ENCODE measurements around the gene DUSP3. TPM values are rescaled to one million over a fixed set of nuclear protein-coding genes. Genes with fewer than 3 reads are reported as not detected.
A peak's percentile ranks its signal among the peaks of the same experiment; 100 is the strongest.

Gene DUSP3
- total RNA-seq, 1 donor from 2014 or later, result 54.1 TPM

- DNase-seq (ENCODE audit: low spot score) (no peak), ATAC-seq (no peak)
- intact Hi-C loops (cut with DNase I), result loop anchor here (5.0 kb wide), 1 partner anchor 181 kb away; no protein-coding TSS in a partner anchor
Observed at GRCh38 chr17:43753493-43754129, 25.2 kb downstream of the DUSP3 start.

GRCh38 chr17:43750153-43750552 lies 28.6 kb downstream of the DUSP3 start:
- intact Hi-C loops (cut with DNase I), result loop anchor here (5.0 kb wide), 1 partner anchor 178 kb away; no protein-coding TSS in a partner anchor
- DNase-seq (ENCODE audit: low spot score) (no peak), ATAC-seq (no peak)

GRCh38 chr17:43745541-43745940 lies 33.2 kb downstream of the DUSP3 start:
- ATAC-seq (no peak), DNase-seq (ENCODE audit: low spot score) (no peak)
- intact Hi-C loops (cut with DNase I), result no loop called here

- DNase-seq (ENCODE audit: low spot score) (no peak), ATAC-seq (no peak)
- intact Hi-C loops (cut with DNase I), result no loop called here
Observed at GRCh38 chr17:43741636-43742035, 37.1 kb downstream of the DUSP3 start.

GRCh38 chr17:43740541-43740940 lies 38.2 kb downstream of the DUSP3 start:
- intact Hi-C loops (cut with DNase I), result no loop called here
- no peak for DNase-seq (ENCODE audit: low spot score)
- ATAC-seq, result no peak

- DNase-seq (ENCODE audit: low spot score) (no peak), ATAC-seq (no peak)
- intact Hi-C loops (cut with DNase I), result no loop called here
Observed at GRCh38 chr17:43737722-43738121, 41.1 kb downstream of the DUSP3 start.

- intact Hi-C loops (cut with DNase I), result no loop called here
- ATAC-seq, result no peak
- DNase-seq (ENCODE audit: low spot score), result no peak
Observed at GRCh38 chr17:43736389-43736788, 42.4 kb downstream of the DUSP3 start.

GRCh38 chr17:43734376-43734775 lies 44.4 kb downstream of the DUSP3 start:
- intact Hi-C loops (cut with DNase I), result no loop called here
- ATAC-seq, result peak; percentile 56

GRCh38 chr17:43733956-43734355 lies 44.8 kb downstream of the DUSP3 start:
- ATAC-seq, result peak; percentile 10
- DNase-seq (ENCODE audit: low spot score), result no peak
- intact Hi-C loops (cut with DNase I), result no loop called here

More at GRCh38 chr17:43734376-43734775, 44.4 kb downstream of the DUSP3 start:
- DNase-seq (ENCODE audit: low spot score), result no peak

GRCh38 chr17:43732958-43733357 lies 45.8 kb downstream of the DUSP3 start:
- intact Hi-C loops (cut with DNase I), result no loop called here
- DNase-seq (ENCODE audit: low spot score), result no peak
- ATAC-seq, result no peak

GRCh38 chr17:43728081-43728480 lies 50.7 kb downstream of the DUSP3 start:
- ATAC-seq, result no peak
- intact Hi-C loops (cut with DNase I), result no loop called here
- DNase-seq (ENCODE audit: low spot score), result no peak

GRCh38 chr17:43723697-43724359 lies 54.9 kb downstream of the DUSP3 start:
- DNase-seq (ENCODE audit: low spot score) (no peak), ATAC-seq (no peak)
- intact Hi-C loops (cut with DNase I), result no loop called here

GRCh38 chr17:43722870-43723665 lies 55.7 kb downstream of the DUSP3 start:
- ATAC-seq (no peak), DNase-seq (ENCODE audit: low spot score) (no peak)
- intact Hi-C loops (cut with DNase I), result no loop called here

- intact Hi-C loops (cut with DNase I), result no loop called here
- DNase-seq (ENCODE audit: low spot score) (no peak), ATAC-seq (no peak)
Observed at GRCh38 chr17:43722269-43722619, 56.5 kb downstream of the DUSP3 start.

GRCh38 chr17:43721537-43722268 lies 57.1 kb downstream of the DUSP3 start:
- ATAC-seq (no peak), DNase-seq (ENCODE audit: low spot score) (no peak)
- intact Hi-C loops (cut with DNase I), result no loop called here

GRCh38 chr17:43720311-43721060 lies 58.3 kb downstream of the DUSP3 start:
- intact Hi-C loops (cut with DNase I), result no loop called here
- ATAC-seq, result peak; percentile 96
- peak; percentile 89 for DNase-seq (ENCODE audit: low spot score)

GRCh38 chr17:43719578-43719977 lies 59.2 kb downstream of the DUSP3 start:
- DNase-seq (ENCODE audit: low spot score) (no peak), ATAC-seq (peak; percentile 5)
- intact Hi-C loops (cut with DNase I), result no loop called here

GRCh38 chr17:43718544-43718943 lies 60.2 kb downstream of the DUSP3 start:
- ATAC-seq (no peak), DNase-seq (ENCODE audit: low spot score) (no peak)
- intact Hi-C loops (cut with DNase I), result no loop called here

GRCh38 chr17:43717913-43718312 lies 60.9 kb downstream of the DUSP3 start:
- intact Hi-C loops (cut with DNase I), result no loop called here
- ATAC-seq, result no peak
- DNase-seq (ENCODE audit: low spot score), result no peak
